ENCODE data around the gene TBCD.

The TBCD gene

GRCh38 chr17:82841921-82842596 is 90.2 kb downstream of the TBCD start:
- no peak for TF ChIP-seq CTCF (IDR thresholded peaks at IDR 0.05; ENCODE audit: insufficient read depth, low read length, missing control alignments)
- POLR2A ChIA-PET, result no interaction called here
- CTCF ChIA-PET, result no interaction called here

GRCh38 chr17:82843904-82844680 is 92.2 kb downstream of the TBCD start:
- no peak overlapping the region for H3K4me3 ChIP-seq (ENCODE audit: low read depth, low read length)
- DNase-seq (ENCODE audit: low read depth, low spot score), result no peak
- ChIA-PET CTCF (interaction anchor here (0.8 to 1.1 kb wide), 2 partner anchors 22 to 73 kb away, joined by 3 to 4 read pairs; no protein-coding TSS in a partner anchor), POLR2A (interaction anchor here (0.6 kb wide), 1 partner anchor 37 kb away, joined by 3 read pairs; no protein-coding TSS in a partner anchor)
- TF ChIP-seq CTCF (IDR thresholded peaks at IDR 0.05; ENCODE audit: insufficient read depth, low read length, missing control alignments), result no peak

More at GRCh38 chr17:82841921-82842596, 90.2 kb downstream of the TBCD start:
- H3K4me3 ChIP-seq (ENCODE audit: low read depth, low read length), result no peak overlapping the region
- no peak for DNase-seq (ENCODE audit: low read depth, low spot score)

GRCh38 chr17:82844796-82845162 is 92.9 kb downstream of the TBCD start:
- DNase-seq (ENCODE audit: low read depth, low spot score), result no peak
- no peak overlapping the region for H3K4me3 ChIP-seq (ENCODE audit: low read depth, low read length)
- TF ChIP-seq CTCF (IDR thresholded peaks at IDR 0.05; ENCODE audit: insufficient read depth, low read length, missing control alignments), result no peak
- POLR2A ChIA-PET, result no interaction called here
- CTCF ChIA-PET, result no interaction called here

GRCh38 chr17:82845163-82845807 is 93.4 kb downstream of the TBCD start:
- POLR2A ChIA-PET, result no interaction called here
- TF ChIP-seq CTCF (IDR thresholded peaks at IDR 0.05; ENCODE audit: insufficient read depth, low read length, missing control alignments), result no peak
- no peak for DNase-seq (ENCODE audit: low read depth, low spot score)
- no peak overlapping the region for H3K4me3 ChIP-seq (ENCODE audit: low read depth, low read length)
- CTCF ChIA-PET, result no interaction called here

DNA sequence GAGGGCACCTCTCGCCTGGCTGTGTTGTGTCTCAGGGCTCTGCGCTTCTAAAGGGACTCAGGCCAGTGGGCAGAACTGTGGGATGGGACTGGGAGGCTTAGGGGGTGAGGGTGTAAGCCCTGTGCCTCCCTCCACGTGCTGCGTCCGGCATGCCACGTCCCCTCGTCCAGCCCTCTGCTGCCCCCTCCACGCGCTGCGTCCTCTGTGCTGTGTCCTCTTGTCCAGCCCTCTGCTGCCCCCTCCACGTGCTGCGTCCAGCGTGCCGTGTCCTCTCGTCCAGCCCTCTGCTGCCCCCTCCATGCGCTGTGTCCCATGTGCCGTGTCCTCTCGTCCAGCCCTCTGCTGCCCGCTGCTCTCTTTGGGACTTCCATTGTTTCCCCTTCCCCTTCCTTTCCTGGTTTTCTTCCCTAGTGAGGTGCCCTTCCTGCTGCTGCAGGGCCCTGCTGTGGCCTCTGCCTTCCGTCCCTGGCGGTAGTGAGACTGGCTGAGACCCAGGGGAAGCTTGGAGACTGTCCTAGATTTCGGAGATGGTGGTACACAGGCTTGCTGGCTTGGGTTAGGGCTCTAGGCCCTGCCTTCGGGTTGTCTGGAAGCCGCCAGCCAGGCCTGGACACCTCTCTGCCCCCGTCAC is 94.3 kb downstream of the TBCD start:
- ChIA-PET CTCF (no interaction called here), POLR2A (no interaction called here)
- no peak overlapping the region for H3K4me3 ChIP-seq (ENCODE audit: low read depth, low read length)
- no peak for DNase-seq (ENCODE audit: low read depth, low spot score)
- TF ChIP-seq CTCF (IDR thresholded peaks at IDR 0.05; ENCODE audit: insufficient read depth, low read length, missing control alignments), result no peak
